ENCODE measurements around the gene PRR16.

PRR16 gene

GRCh38 chr5:120463006-120463680 lies 957 bp upstream of the PRR16 start:
- no peak for DNase-seq (ENCODE audit: low read depth in 2 of 2)

GRCh38 chr5:120464627-120465435 lies 731 bp downstream of the PRR16 start:
- DNase-seq (ENCODE audit: low read depth in 2 of 2), result no peak

GRCh38 chr5:120465436-120465961 lies 1.4 kb downstream of the PRR16 start:
- DNase-seq (ENCODE audit: low read depth in 2 of 2), result no peak

GRCh38 chr5:120466341-120467006 lies 2.4 kb downstream of the PRR16 start:
- DNase-seq (ENCODE audit: low read depth in 2 of 2), result no peak

- DNase-seq (ENCODE audit: low read depth in 2 of 2), result no peak
Observed at GRCh38 chr5:120471971-120472370, 7.9 kb downstream of the PRR16 start.

- no peak for DNase-seq (ENCODE audit: low read depth in 2 of 2)
Observed at GRCh38 chr5:120472911-120473310, 8.8 kb downstream of the PRR16 start.

GRCh38 chr5:120473332-120473731 lies 9.2 kb downstream of the PRR16 start:
- DNase-seq (ENCODE audit: low read depth in 2 of 2), result no peak

GRCh38 chr5:120476063-120476462 lies 12.0 kb downstream of the PRR16 start:
- DNase-seq (ENCODE audit: low read depth in 2 of 2), result no peak

- no peak for DNase-seq (ENCODE audit: low read depth in 2 of 2)
Observed at GRCh38 chr5:120479066-120479465, 15.0 kb downstream of the PRR16 start.

GRCh38 chr5:120499876-120500563 lies 35.9 kb downstream of the PRR16 start:
- DNase-seq (ENCODE audit: low read depth in 2 of 2), result no peak

- no peak for DNase-seq (ENCODE audit: low read depth in 2 of 2)
Observed at GRCh38 chr5:120502531-120502930, 38.4 kb downstream of the PRR16 start.

GRCh38 chr5:120503341-120503740 lies 39.2 kb downstream of the PRR16 start:
- DNase-seq (ENCODE audit: low read depth in 2 of 2), result no peak

- no peak for DNase-seq (ENCODE audit: low read depth in 2 of 2)
Observed at GRCh38 chr5:120504057-120504456, 40.0 kb downstream of the PRR16 start.

- DNase-seq (ENCODE audit: low read depth in 2 of 2), result no peak
Observed at GRCh38 chr5:120507197-120507596, 43.1 kb downstream of the PRR16 start.

GRCh38 chr5:120507800-120508463 lies 43.8 kb downstream of the PRR16 start:
- no peak for DNase-seq (ENCODE audit: low read depth in 2 of 2)

- DNase-seq (ENCODE audit: low read depth in 2 of 2), result no peak
Observed at GRCh38 chr5:120509053-120509452, 45.0 kb downstream of the PRR16 start.

GRCh38 chr5:120510098-120510637 lies 46.1 kb downstream of the PRR16 start:
- no peak for DNase-seq (ENCODE audit: low read depth in 2 of 2)

GRCh38 chr5:120510994-120511686 lies 47.0 kb downstream of the PRR16 start:
- no peak for DNase-seq (ENCODE audit: low read depth in 2 of 2)

GRCh38 chr5:120512068-120512467 lies 48.0 kb downstream of the PRR16 start:
- no peak for DNase-seq (ENCODE audit: low read depth in 2 of 2)

All from activated CD4-positive, alpha-beta T cell treated with anti-CD3 and anti-CD28 coated beads for 24 hours (primary cell).